ENCODE data around the gene LMF1. TPM values are rescaled to one million over a fixed set of nuclear protein-coding genes. Genes with fewer than 3 reads are reported as not detected.

The LMF1 gene
- total and polyA plus RNA-seq, 2 experiments from 2014 or later = 18.8 to 41.6 TPM

- Histone ChIP-seq H3K27ac (no peak overlapping the region), H3K4me3 (no peak overlapping the region), H3K27me3 (no peaks in the 10 kb centered on the region), H3K4me1 (ENCODE audit: low read depth) (no peaks in the 10 kb centered on the region), H3K36me3 (no peaks in the 10 kb centered on the region), H3K9me3 (ENCODE audit: low read depth) (no peaks in the 10 kb centered on the region)
- no peak for TF ChIP-seq CTCF (IDR thresholded peaks at IDR 0.05; ENCODE audit: low read depth, low read length)
- DNase-seq (ENCODE audit: low read depth in 1 of 2, low spot score in 1 of 2) = no peak
These were observed 21.0 kb upstream of the LMF1 start for GRCh38 chr16:991773-992172.

DNA sequence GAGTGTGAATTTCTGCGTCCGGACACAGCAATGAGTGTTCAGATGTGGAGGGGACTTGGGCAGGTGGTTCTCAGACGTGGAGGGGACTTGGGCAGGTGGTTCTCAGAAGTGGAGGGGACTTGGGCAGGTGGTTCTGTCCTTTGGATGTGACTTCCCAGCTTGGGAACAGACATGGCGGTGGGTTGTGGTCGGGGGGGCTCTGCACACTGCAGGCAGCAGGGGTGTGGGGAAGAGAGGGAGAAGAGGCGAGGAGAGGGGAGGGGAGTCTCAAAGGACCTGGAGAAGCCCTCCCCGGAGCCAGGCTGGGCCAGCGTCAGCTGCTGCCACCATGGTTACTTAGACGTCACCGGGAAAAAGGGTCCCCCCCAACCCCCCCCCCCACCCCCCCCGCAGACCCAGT is 20.6 kb upstream of the LMF1 start:
- Histone ChIP-seq H3K36me3 (no peaks in the 10 kb centered on the region), H3K4me1 (ENCODE audit: low read depth) (no peaks in the 10 kb centered on the region), H3K9me3 (ENCODE audit: low read depth) (no peaks in the 10 kb centered on the region), H3K27ac (no peak overlapping the region), H3K4me3 (no peak overlapping the region), H3K27me3 (no peaks in the 10 kb centered on the region)
- TF ChIP-seq CTCF (IDR thresholded peaks at IDR 0.05; ENCODE audit: low read depth, low read length) = no peak
- DNase-seq (ENCODE audit: low read depth in 1 of 2, low spot score in 1 of 2) = no peak

DNA sequence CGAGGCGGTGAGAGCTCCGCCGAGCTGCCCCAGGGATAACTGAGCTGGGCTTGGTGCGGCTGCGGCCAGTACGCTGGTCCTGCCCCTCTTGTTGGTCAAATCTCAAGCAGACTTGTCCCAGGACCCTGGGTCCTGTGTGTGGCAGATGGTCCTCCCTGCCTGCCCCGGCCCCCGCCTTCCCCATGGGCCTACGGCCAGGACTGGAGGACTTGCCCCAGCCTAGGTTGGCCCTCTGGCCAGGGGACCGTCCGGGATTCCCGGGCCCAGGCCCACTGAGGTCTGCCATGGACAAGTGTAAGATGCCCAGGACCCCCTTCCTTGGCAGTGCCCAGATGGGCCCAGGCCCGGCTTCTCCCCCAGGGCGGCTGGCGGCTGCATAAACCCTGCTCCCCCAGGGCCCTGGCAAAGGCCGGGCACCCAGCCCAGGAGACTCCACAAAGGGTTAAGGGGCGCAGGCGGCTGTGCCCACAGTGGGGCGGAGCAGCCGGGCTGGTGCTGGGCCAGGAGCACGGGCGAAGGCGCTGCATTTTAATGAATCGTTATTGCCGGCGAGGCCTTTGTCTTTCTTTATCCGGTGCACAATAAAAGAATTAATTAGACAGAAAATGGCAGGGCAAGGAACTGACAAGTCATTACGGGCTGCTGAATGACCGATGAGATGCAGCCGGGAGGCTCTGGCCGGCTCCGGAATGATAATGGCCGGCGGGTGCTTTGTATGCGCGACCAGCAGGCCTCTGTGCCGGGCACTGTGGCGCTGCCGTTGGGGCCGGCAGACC is 19.9 kb upstream of the LMF1 start:
- H3K4me1 ChIP-seq (ENCODE audit: low read depth) = no peaks in the 10 kb centered on the region
- DNase-seq (ENCODE audit: low read depth in 1 of 2, low spot score in 1 of 2) = no peak
- H3K27ac ChIP-seq = no peak overlapping the region
- no peaks in the 10 kb centered on the region for H3K9me3 ChIP-seq (ENCODE audit: low read depth)
- no peaks in the 10 kb centered on the region for H3K36me3 ChIP-seq
- no peaks in the 10 kb centered on the region for H3K27me3 ChIP-seq
- TF ChIP-seq CTCF (IDR thresholded peaks at IDR 0.05; ENCODE audit: low read depth, low read length) = no peak
- no peak overlapping the region for H3K4me3 ChIP-seq

- H3K9me3 ChIP-seq (ENCODE audit: low read depth) = no peaks in the 10 kb centered on the region
- peaks cover under 1% of the 10 kb centered on the region for H3K27me3 ChIP-seq
- peak in 1 of 2 donors; percentile 21 for DNase-seq (ENCODE audit: low read depth in 1 of 2, low spot score in 1 of 2)
- no peak for TF ChIP-seq CTCF (IDR thresholded peaks at IDR 0.05; ENCODE audit: low read depth, low read length)
- no peaks in the 10 kb centered on the region for H3K36me3 ChIP-seq
- H3K27ac ChIP-seq = no peak overlapping the region
- no peaks in the 10 kb centered on the region for H3K4me1 ChIP-seq (ENCODE audit: low read depth)
- no peak overlapping the region for H3K4me3 ChIP-seq
These were observed 18.6 kb upstream of the LMF1 start for GRCh38 chr16:989354-989814.

GRCh38 chr16:988471-989353 is 17.9 kb upstream of the LMF1 start:
- peaks cover 7% of the 10 kb centered on the region for H3K27me3 ChIP-seq
- H3K4me1 ChIP-seq (ENCODE audit: low read depth) = no peaks in the 10 kb centered on the region
- no peak for DNase-seq (ENCODE audit: low read depth in 1 of 2, low spot score in 1 of 2)

More at GRCh38 chr16:988471-989353, 17.9 kb upstream of the LMF1 start:
- H3K36me3 ChIP-seq = no peaks in the 10 kb centered on the region
- H3K27ac ChIP-seq = no peak overlapping the region
- no peak for TF ChIP-seq CTCF (IDR thresholded peaks at IDR 0.05; ENCODE audit: low read depth, low read length)
- no peak overlapping the region for H3K4me3 ChIP-seq
- no peaks in the 10 kb centered on the region for H3K9me3 ChIP-seq (ENCODE audit: low read depth)
